Central memory CD4-positive, alpha-beta T cell (primary cell): ENCODE results near the gene KRTCAP3.
"Not testable (repeated sequence)": the region's sequence is repeated elsewhere in the genome, so short reads cannot be mapped to it uniquely, and the experiment has no call there.

Experiments
- DNase-seq: peaks from one replicate; pipeline ENCODE4 v3.0.0; 2022
- total RNA-seq, 3 experiments: gene quantifications; one replicate each; lab custom pipeline; 2026; lab: John Stamatoyannopoulos, UW

The KRTCAP3 gene, protein sequence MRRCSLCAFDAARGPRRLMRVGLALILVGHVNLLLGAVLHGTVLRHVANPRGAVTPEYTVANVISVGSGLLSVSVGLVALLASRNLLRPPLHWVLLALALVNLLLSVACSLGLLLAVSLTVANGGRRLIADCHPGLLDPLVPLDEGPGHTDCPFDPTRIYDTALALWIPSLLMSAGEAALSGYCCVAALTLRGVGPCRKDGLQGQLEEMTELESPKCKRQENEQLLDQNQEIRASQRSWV
- total RNA-seq: 3.1 to 6.6 (median 6.2) reads per million in 3 experiments

- DNase-seq: peak; percentile 49
Measured at GRCh38 chr2:27441958-27442919, at the start of gene KRTCAP3. TSS of gene KRTCAP3 (plus strand) at chr2:27442381. CDS start at chr2:27442413, 32 bp downstream.

- DNase-seq: no peak
Measured at GRCh38 chr2:27393225-27393624, 49.0 kb upstream of the KRTCAP3 start.

GRCh38 chr2:27398962-27399361 lies 43.2 kb upstream of the KRTCAP3 start:
- DNase-seq: no peak

- no peak for DNase-seq
Measured at GRCh38 chr2:27400348-27401135, 41.6 kb upstream of the KRTCAP3 start.

DNA sequence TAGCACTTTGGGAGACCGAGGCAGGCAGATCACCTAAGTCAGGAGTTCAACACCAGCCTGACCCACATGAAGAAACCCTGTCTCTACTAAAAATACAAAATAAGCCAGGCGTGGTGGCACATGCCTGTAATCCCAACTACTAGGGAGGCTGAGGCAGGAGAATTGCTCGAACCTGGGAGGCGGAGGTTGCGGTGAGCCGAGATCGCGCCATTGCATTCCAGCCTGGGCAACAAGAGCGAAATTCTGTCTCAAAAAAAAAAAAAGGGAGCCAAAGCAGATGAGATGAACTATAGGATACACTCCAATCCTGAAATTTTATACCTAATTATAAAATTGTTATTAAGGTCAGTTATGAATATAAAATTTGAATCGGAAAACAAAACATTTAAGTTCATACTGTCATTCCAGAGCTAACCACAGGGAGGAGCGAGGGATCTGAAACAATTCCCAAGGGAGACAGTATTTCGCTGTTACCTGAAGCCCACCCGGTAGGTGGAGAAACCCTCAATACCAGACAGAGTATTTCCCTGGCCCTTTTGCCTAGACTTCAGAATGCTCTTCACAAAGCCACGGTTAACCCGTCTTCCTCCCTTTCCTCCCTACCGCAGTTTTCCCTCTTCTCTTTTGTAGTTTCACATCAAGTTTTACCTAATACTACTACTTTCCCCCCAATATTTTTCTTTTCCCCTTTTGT lies 34.2 kb upstream of the KRTCAP3 start:
- DNase-seq: no peak

GRCh38 chr2:27408601-27409320 lies 33.4 kb upstream of the KRTCAP3 start:
- no peak for DNase-seq

DNA sequence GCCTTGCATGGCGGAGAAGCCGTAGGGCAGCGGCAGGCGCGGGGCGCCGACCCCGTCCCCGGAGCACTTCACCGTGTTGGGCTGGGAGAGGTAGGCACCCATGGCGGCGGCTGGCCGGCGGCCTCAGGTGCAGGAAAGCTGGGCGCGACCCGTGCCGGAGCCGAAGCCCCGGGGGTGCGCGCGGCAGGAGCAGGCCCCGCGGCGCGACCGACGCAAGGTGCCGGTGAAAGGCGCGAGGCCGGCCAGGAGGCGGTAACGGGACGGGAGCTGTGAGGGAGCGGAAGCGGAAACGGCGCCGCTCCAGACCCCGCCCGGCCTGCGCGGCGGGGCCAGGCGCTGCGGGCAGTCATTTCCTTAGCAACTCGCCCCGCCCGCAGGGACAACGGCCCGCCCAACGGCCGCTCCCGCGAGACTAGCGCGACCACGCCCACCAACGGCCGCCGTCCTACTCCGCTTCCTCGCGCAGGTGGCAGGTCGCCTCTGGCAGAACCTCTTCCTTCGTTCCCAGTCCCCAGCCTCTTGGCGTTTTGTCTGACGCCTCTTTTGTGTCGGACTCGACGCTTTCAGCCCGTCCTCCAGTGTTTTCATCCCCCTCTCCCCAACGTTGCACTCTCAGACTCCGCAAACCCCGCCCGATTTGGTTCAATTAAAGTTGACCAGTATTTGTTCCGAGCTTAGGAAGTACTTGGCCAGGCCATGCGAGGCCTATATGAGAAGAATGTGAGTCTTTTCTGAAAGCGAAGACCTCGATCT lies 32.7 kb upstream of the KRTCAP3 start, which contains the start of gene PPM1G:
PPM1G (minus strand) TSS at position 271 of the 753 bp plus-strand sequence; CDS start at position 102, 169 bp downstream.
- DNase-seq: peak; percentile 93

DNA sequence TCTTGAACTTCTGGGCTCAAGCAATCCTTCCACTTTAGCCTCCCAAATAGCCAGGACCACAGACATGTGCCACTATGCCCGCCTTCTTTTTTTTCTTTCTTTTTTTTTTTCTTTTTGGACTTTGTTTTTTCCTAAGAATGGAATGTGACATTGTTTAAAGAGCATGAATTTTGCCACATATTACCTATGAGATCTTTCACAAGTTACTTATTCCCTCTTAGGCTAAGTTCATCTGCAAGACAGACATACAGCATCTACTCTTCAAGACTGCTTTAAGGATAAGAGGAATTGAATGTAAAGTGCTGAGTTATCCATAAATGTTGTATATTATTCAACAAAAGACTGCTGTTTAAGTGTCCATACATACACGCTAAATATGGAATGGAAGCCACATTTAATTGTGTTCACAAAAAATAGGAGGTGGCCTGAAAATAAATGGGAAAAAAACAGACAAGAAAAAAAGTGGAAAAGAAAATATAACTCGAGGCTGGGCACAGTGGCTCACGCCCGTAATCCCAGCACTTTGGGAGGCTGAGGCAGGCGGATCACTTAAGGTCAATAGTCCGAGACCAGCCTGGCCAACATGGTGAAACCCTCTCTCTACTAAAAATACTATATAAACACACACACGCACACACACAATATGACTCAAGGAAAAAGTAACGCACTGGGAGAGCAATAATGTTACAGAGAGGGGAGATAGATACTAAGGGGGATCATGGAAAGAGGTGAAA lies 29.6 kb upstream of the KRTCAP3 start:
- no peak for DNase-seq

DNA sequence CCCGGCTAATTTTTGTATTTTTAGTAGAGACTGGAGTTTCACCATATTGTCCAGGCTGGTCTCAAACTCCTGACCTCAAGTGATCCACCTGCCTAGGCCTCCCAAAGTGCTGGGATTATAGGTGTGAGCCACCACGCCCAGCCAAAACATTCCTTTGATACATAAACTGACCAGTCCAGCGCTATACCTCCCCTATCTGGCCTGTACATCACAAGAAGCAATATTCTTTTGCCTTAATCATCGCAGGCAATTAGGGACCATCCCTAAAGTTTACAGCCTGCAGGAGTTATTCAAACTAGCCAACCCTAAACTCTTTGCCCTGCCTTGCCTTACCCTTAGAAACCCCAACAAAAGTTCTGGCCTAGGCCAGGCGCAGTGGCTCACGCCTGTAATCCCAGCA lies 26.0 kb upstream of the KRTCAP3 start:
- DNase-seq: no peak

- no peak for DNase-seq
Measured at GRCh38 chr2:27420996-27421395, 21.2 kb upstream of the KRTCAP3 start.

- DNase-seq: no peak
Measured at GRCh38 chr2:27421660-27422250, 20.4 kb upstream of the KRTCAP3 start.

DNA sequence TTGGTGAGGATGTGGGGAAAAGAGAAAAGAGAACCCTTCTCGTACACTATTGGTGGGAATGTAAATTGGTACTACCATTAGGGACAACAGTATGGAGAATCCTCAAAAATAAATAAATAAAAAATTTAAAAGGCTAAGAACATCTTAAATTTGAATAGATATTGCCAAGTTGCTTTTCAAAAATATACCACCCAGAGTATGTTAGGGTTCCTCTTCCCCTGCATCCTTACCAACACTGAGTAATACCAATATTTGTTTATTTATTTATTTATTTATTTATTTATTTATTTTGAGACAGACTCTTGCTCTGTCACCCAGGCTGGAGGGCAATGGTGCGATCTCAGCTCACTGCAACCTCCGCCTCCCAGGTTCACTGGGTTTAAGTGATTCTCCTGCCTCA lies 19.2 kb upstream of the KRTCAP3 start:
- DNase-seq: no peak

GRCh38 chr2:27425039-27425438 lies 17.1 kb upstream of the KRTCAP3 start:
- not testable (repeated sequence) for DNase-seq

DNA sequence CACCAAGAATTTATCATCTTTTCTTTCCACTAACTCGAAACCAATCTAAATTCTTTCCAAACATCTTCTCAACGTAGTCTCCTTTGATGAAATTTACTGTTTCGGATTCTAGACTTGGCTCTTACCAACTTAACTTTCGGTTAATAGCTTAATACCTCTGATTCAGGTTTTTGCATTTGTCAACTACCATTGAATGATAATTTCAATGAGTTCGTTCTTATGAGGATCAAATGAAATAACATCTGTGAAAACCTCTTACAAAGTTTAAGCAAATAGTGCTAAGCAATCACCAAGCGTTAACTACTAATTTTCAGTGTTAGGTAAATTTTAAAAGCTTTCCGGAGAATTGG lies 14.3 kb upstream of the KRTCAP3 start:
- DNase-seq: no peak

GRCh38 chr2:27428213-27428977 lies 13.8 kb upstream of the KRTCAP3 start, which contains the start of gene NRBP1:
TSS of gene NRBP1 (plus strand) at chr2:27428631. CDS start at chr2:27433274, 4,643 bp downstream.
- DNase-seq: peak; percentile 85

DNA sequence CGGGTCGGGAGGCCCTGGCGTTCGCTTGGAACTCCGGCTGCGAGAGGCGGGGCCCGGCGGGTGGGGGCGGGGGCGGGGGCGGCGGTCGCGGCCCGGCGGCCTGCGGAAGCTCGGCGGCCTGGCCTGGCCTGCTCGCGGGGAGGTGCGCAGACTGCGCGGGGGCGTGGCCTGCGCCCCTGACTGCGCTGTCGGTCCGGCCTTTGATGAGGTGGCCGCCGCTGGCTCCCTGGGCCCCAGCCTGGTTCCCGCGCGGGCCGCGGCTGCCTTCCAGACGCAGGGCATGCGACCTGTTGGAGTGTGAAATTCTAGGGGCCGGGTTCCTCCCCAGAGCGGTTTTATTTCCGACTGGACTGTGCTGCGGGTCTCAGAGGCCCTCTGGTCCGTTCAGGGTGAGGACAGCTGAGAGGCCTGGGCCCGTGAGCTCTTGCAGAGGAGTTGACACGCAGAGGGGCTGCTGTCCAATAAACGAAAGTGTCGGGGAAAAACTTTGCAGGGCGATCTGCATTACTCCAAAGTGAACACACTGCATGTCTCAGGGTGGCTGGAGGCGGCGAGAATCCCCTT lies 13.1 kb upstream of the KRTCAP3 start:
- DNase-seq: peak; percentile 58

GRCh38 chr2:27431395-27431794 lies 10.8 kb upstream of the KRTCAP3 start:
- DNase-seq: peak; percentile 16

DNA sequence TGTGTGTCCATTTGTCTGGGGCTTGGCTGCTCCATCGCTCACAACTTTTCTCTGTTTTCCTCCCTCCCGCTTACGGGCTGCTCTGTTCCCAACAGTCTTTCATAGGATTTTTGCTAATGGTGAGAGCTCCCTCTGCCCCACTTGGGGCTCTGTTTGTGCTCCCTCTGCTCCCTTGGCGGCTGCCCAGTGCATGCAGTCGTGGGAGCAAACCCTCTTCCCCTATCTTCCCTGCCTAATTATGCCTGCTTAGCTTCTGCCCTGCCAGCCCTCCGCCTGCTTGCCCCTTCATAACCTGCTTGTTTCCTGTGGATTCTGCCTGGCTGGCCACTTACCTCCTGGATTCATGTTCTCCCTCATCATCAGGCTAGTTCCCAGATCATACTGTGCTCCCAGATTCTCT lies 6.6 kb upstream of the KRTCAP3 start:
- DNase-seq: no peak
